PC-3 (cell line): Measurements from ENCODE around the gene GSTCD. TPM values are rescaled to one million over a fixed set of nuclear protein-coding genes. Genes with fewer than 3 reads are reported as not detected.

Experiments used
- ATAC-seq: fragments of 200-7000 bp; cut with Tn5 transposase; 2 replicates; pipeline ENCODE4 v1.9.1; 2020; ENCODE audit warnings: mild to moderate bottlenecking, moderate library complexity
- BruUV-seq: library from RNA; stranded (reverse); fragments of 400-500 nt; replicated peaks from 2 replicates; lab custom pipeline; 2021; lab: Mats Ljungman, UMichigan
- CTCF ChIA-PET: fragments of 300-600 bp; sonication (Branson Sonifier 250); formaldehyde crosslinking; loops from one replicate; lab custom pipeline; 2022; ENCODE audit warnings: antibody characterized with exemption; lab: Charles Lee
- POLR2A ChIA-PET: fragments of 300-600 bp; sonication (Branson Sonifier 250); formaldehyde crosslinking; loops from one replicate; lab custom pipeline; 2022; ENCODE audit warnings: antibody characterized with exemption; ENCODE audit not compliant: unreplicated experiment; lab: Charles Lee
- DNase-seq: peaks from one replicate; pipeline ENCODE4 v3.0.0-alpha.2; 2015
- H2AFZ ChIP-seq: fragments of 300-600 bp; sonication (generic); 2 replicates; pipeline ENCODE4 v1.6.0; 2016; ENCODE audit warnings: antibody characterized with exemption, low read length
- H3F3A ChIP-seq: fragments of 300-600 bp; sonication (generic); one replicate; pipeline ENCODE4 v1.6.0; 2017; ENCODE audit warnings: antibody characterized with exemption, low read length, control low read depth, mild to moderate bottlenecking; ENCODE audit not compliant: unreplicated experiment
- H3K27ac ChIP-seq: fragments of 300-600 bp; sonication (generic); 2 replicates; pipeline ENCODE4 v1.5.1; 2016; ENCODE audit warnings: mild to moderate bottlenecking, low read length
- H3K27me3 ChIP-seq: fragments of 300-600 bp; sonication (generic); 2 replicates; pipeline ENCODE4 v1.6.1; 2016; ENCODE audit warnings: low read length, mixed read lengths
- H3K36me3 ChIP-seq: fragments of 300-600 bp; sonication (generic); 2 replicates; pipeline ENCODE4 v1.6.1; 2016; ENCODE audit warnings: low read depth, mixed run types, low read length, mixed read lengths
- H3K4me1 ChIP-seq: fragments of 300-600 bp; sonication (generic); 2 replicates; pipeline ENCODE4 v1.5.1; 2016; ENCODE audit warnings: low read length; ENCODE audit not compliant: insufficient read depth
- H3K4me2 ChIP-seq: fragments of 300-600 bp; sonication (generic); 2 replicates; pipeline ENCODE4 v1.6.0; 2016; ENCODE audit warnings: low read length
- H3K4me3 ChIP-seq: fragments of 300-600 bp; sonication (generic); 2 replicates; pipeline ENCODE4 v1.5.1; 2016; ENCODE audit warnings: mild to moderate bottlenecking, low read length, mixed read lengths
- H3K79me2 ChIP-seq: fragments of 300-600 bp; sonication (generic); 2 replicates; pipeline ENCODE4 v1.6.1; 2017; ENCODE audit warnings: low read length, mixed read lengths
- H3K9ac ChIP-seq: fragments of 300-600 bp; sonication (generic); 2 replicates; pipeline ENCODE4 v1.6.0; 2016; ENCODE audit warnings: mild to moderate bottlenecking, low read length
- H3K9me2 ChIP-seq: fragments of 300-600 bp; sonication (generic); replicated peaks from 2 replicates; pipeline ENCODE4 v1.6.1; 2016; ENCODE audit warnings: mixed run types, low read length, mixed read lengths
- H3K9me3 ChIP-seq: fragments of 300-600 bp; sonication (generic); 2 replicates; pipeline ENCODE4 v1.6.1; 2016; ENCODE audit warnings: low read length, mixed read lengths
- H4K20me1 ChIP-seq: fragments of 300-600 bp; sonication (generic); 2 replicates; pipeline ENCODE4 v1.6.1; 2016; ENCODE audit warnings: low read length, mixed read lengths
- CTCF ChIP-seq: fragments of 300-600 bp; sonication (generic); conservative IDR thresholded peaks from 2 replicates; pipeline ENCODE4 v1.5.1; 2017; ENCODE audit warnings: antibody characterized with exemption, low read depth, mild to moderate bottlenecking, low read length
- EZH2 ChIP-seq: fragments of 300-600 bp; sonication (generic); IDR thresholded peaks from one replicate; pipeline ENCODE4 v1.6.1; 2017; ENCODE audit warnings: antibody characterized with exemption, mild to moderate bottlenecking, low read length; ENCODE audit not compliant: unreplicated experiment
- EZH2phosphoT487 ChIP-seq: fragments of 300-600 bp; sonication (generic); IDR thresholded peaks from 2 replicates; pipeline ENCODE4 v1.6.1; 2018; ENCODE audit warnings: mild to moderate bottlenecking, antibody characterized with exemption, low read length, borderline replicate concordance
- intact Hi-C: fragments of 100-400 bp; cut with micrococcal nuclease; formaldehyde crosslinking; loops from 2 replicates; pipeline ENCODE4 v1.9.0; 2023
- total RNA-seq: library from RNA; depleted of rRNA; stranded (reverse); fragments of >200 nt; gene quantifications from 2 replicates; pipeline ENCODE4 v1.2.3, GENCODE V29; 2014

GSTCD gene
- total RNA-seq, 1 experiment from 2014 or later: 12.1 TPM

- H3K36me3 ChIP-seq: no peaks in the 10 kb centered on the region
- peak overlapping the region; percentile 41 for H3K4me2 ChIP-seq
- H3K79me2 ChIP-seq: no peaks in the 10 kb centered on the region
- peak; percentile 66 for ATAC-seq
- TF ChIP-seq CTCF (no peak), EZH2 (no peak), EZH2phosphoT487 (no peak)
- H3K9me2 ChIP-seq: no peaks in the 10 kb centered on the region
- no peaks in the 10 kb centered on the region for H4K20me1 ChIP-seq
- no TSS peak for BruUV-seq
- ChIA-PET CTCF (no interaction called here), POLR2A (no interaction called here)
- H2AFZ ChIP-seq: no peak overlapping the region
- no peaks in the 10 kb centered on the region for H3K27me3 ChIP-seq
- no peaks in the 10 kb centered on the region for H3F3A ChIP-seq
- DNase-seq: peak; percentile 85
- H3K9me3 ChIP-seq: no peaks in the 10 kb centered on the region
- H3K9ac ChIP-seq: no peak overlapping the region
- intact Hi-C loops: loop anchor here (2.0 kb wide), 1 partner anchor 28 kb away; no protein-coding TSS in a partner anchor
- peaks cover 35% of the 10 kb centered on the region for H3K4me1 ChIP-seq
- H3K4me3 ChIP-seq: no peak overlapping the region
- H3K27ac ChIP-seq: peak overlapping the region; percentile 42
These were observed 47.6 kb upstream of the GSTCD start for GRCh38 chr4:105661028-105661427.

GRCh38 chr4:105662935-105663675, 45.5 kb upstream of the GSTCD start:
- Histone ChIP-seq H3K9me3 (no peaks in the 10 kb centered on the region), H3K27ac (no peak overlapping the region), H3K79me2 (no peaks in the 10 kb centered on the region), H3K4me2 (no peak overlapping the region), H3K27me3 (no peaks in the 10 kb centered on the region), H3K9ac (no peak overlapping the region), H3K9me2 (no peaks in the 10 kb centered on the region), H3K4me1 (peaks cover 21% of the 10 kb centered on the region), H3F3A (no peaks in the 10 kb centered on the region), H2AFZ (no peak overlapping the region), H3K36me3 (no peaks in the 10 kb centered on the region), H4K20me1 (no peaks in the 10 kb centered on the region), H3K4me3 (no peak overlapping the region)
- no peak for TF ChIP-seq EZH2
- no peak for TF ChIP-seq CTCF
- TF ChIP-seq EZH2phosphoT487: no peak
- no TSS peak for BruUV-seq
- DNase-seq: no peak
- ChIA-PET CTCF (no interaction called here), POLR2A (no interaction called here)
- no peak for ATAC-seq
- intact Hi-C loops: no loop called here

GRCh38 chr4:105666693-105667092, 41.9 kb upstream of the GSTCD start:
- ChIA-PET POLR2A (no interaction called here), CTCF (no interaction called here)
- Histone ChIP-seq H3K36me3 (no peaks in the 10 kb centered on the region), H3K9me2 (no peaks in the 10 kb centered on the region), H3K27me3 (no peaks in the 10 kb centered on the region), H3K79me2 (no peaks in the 10 kb centered on the region), H3K4me1 (peaks cover 11% of the 10 kb centered on the region), H3K4me3 (no peak overlapping the region), H3K9me3 (no peaks in the 10 kb centered on the region), H4K20me1 (no peaks in the 10 kb centered on the region), H3F3A (no peaks in the 10 kb centered on the region), H3K4me2 (no peak overlapping the region), H2AFZ (no peak overlapping the region), H3K9ac (no peak overlapping the region), H3K27ac (no peak overlapping the region)
- no TSS peak for BruUV-seq
- ATAC-seq: peak; percentile 64
- intact Hi-C loops: no loop called here
- DNase-seq: peak; percentile 43
- TF ChIP-seq CTCF (peak; percentile 63), EZH2phosphoT487 (no peak), EZH2 (no peak)
